ENCODE data around the gene ACTRT1.

The ACTRT1 gene

DNA sequence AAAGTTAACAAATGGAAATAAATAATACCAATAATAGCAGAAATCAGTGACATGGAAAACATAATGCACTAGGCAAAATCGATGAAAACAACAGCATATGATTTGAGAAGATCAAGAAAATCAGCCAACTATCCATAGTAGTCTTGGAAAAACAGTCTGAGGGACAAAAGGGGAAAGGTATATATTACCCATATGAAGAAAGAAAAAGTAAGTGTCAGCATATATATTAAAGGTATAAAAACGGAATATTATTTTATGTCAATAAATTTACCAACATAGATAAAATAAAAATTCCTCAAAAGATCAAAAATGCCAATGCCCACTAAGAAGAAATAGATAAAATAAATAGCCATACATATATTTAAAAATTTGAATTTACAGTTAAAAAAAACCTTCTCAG, 33.0 kb downstream of the ACTRT1 start:
- TF ChIP-seq, protein P1, sequence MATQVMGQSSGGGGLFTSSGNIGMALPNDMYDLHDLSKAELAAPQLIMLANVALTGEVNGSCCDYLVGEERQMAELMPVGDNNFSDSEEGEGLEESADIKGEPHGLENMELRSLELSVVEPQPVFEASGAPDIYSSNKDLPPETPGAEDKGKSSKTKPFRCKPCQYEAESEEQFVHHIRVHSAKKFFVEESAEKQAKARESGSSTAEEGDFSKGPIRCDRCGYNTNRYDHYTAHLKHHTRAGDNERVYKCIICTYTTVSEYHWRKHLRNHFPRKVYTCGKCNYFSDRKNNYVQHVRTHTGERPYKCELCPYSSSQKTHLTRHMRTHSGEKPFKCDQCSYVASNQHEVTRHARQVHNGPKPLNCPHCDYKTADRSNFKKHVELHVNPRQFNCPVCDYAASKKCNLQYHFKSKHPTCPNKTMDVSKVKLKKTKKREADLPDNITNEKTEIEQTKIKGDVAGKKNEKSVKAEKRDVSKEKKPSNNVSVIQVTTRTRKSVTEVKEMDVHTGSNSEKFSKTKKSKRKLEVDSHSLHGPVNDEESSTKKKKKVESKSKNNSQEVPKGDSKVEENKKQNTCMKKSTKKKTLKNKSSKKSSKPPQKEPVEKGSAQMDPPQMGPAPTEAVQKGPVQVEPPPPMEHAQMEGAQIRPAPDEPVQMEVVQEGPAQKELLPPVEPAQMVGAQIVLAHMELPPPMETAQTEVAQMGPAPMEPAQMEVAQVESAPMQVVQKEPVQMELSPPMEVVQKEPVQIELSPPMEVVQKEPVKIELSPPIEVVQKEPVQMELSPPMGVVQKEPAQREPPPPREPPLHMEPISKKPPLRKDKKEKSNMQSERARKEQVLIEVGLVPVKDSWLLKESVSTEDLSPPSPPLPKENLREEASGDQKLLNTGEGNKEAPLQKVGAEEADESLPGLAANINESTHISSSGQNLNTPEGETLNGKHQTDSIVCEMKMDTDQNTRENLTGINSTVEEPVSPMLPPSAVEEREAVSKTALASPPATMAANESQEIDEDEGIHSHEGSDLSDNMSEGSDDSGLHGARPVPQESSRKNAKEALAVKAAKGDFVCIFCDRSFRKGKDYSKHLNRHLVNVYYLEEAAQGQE (IDR thresholded peaks at IDR 0.05; ENCODE audit: insufficient replicate concordance, low read depth): no peak
- TF ChIP-seq, protein P2, sequence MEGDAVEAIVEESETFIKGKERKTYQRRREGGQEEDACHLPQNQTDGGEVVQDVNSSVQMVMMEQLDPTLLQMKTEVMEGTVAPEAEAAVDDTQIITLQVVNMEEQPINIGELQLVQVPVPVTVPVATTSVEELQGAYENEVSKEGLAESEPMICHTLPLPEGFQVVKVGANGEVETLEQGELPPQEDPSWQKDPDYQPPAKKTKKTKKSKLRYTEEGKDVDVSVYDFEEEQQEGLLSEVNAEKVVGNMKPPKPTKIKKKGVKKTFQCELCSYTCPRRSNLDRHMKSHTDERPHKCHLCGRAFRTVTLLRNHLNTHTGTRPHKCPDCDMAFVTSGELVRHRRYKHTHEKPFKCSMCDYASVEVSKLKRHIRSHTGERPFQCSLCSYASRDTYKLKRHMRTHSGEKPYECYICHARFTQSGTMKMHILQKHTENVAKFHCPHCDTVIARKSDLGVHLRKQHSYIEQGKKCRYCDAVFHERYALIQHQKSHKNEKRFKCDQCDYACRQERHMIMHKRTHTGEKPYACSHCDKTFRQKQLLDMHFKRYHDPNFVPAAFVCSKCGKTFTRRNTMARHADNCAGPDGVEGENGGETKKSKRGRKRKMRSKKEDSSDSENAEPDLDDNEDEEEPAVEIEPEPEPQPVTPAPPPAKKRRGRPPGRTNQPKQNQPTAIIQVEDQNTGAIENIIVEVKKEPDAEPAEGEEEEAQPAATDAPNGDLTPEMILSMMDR (IDR thresholded peaks at IDR 0.05; ENCODE audit: insufficient read depth, low read length): no peak
- TF ChIP-seq GABPA (IDR thresholded peaks at IDR 0.05; ENCODE audit: low read depth): no peak
- no peak for TF ChIP-seq POLR2AphosphoS5 (IDR thresholded peaks at IDR 0.05; ENCODE audit: low read depth)
- Histone ChIP-seq H3K27ac (replicated peaks) (no peak overlapping the region), H3K4me3 (replicated peaks; ENCODE audit: insufficient read depth, low read length) (no peak overlapping the region), H3K27me3 (ENCODE audit: insufficient read depth, poor library complexity, severe bottlenecking) (no peaks in the 10 kb centered on the region)
- no peak for DNase-seq (ENCODE audit: low read depth in 1 of 2, low spot score in 1 of 2)

DNA sequence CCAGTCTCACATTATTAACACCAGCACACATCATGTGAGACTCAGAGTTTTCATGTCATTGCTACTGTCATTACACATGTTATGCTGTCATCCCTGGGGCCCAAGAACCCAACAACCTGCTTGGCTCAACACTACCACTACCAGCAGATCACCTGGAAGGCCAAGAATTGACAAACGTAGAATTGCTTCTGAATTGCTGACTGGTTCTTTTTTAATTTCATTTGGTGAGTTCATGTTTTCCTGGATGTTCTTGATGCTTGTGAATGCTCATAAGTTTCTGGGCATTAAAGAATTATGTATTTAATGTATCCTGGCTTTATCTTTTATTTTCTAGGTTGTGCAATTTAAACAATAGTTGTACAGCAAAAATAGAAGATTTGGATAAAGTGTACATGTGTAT, 40.2 kb downstream of the ACTRT1 start:
- DNase-seq (ENCODE audit: low read depth in 1 of 2, low spot score in 1 of 2): no peak
- H3K4me3 ChIP-seq (replicated peaks; ENCODE audit: insufficient read depth, low read length): no peak overlapping the region
- H3K27ac ChIP-seq (replicated peaks): no peak overlapping the region
- TF ChIP-seq, protein P2 (IDR thresholded peaks at IDR 0.05; ENCODE audit: insufficient read depth, low read length): no peak
- TF ChIP-seq POLR2AphosphoS5 (IDR thresholded peaks at IDR 0.05; ENCODE audit: low read depth): no peak
- no peak for TF ChIP-seq GABPA (IDR thresholded peaks at IDR 0.05; ENCODE audit: low read depth)
- no peak for TF ChIP-seq SPI1 (IDR thresholded peaks at IDR 0.05; ENCODE audit: borderline replicate concordance, low read depth)
- TF ChIP-seq, protein P1 (IDR thresholded peaks at IDR 0.05; ENCODE audit: insufficient replicate concordance, low read depth): no peak
- no peaks in the 10 kb centered on the region for H3K27me3 ChIP-seq (ENCODE audit: insufficient read depth, poor library complexity, severe bottlenecking)

DNA sequence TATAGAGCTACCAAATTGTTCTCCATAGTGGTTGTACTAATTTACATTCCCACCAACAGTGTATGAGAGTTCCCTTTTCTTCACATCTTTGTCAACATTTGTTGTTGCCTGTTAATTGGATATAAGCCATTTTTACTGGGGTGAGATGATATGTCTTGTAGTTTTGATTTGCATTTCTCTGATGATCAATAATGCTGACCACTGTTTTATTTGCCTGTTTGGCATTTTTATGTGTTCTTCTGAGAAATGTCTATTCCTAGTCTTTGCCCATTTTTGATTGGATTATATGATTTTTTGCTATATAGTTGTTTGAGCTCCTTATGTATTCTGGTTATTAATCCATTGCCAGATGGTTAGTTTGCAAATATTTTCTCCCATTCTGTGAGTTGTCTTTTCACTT, 44.3 kb downstream of the ACTRT1 start:
- no peaks in the 10 kb centered on the region for H3K27me3 ChIP-seq (ENCODE audit: insufficient read depth, poor library complexity, severe bottlenecking)
- TF ChIP-seq, protein P2 (IDR thresholded peaks at IDR 0.05; ENCODE audit: insufficient read depth, low read length): no peak
- TF ChIP-seq GABPA (IDR thresholded peaks at IDR 0.05; ENCODE audit: low read depth) (no peak), POLR2AphosphoS5 (IDR thresholded peaks at IDR 0.05; ENCODE audit: low read depth) (no peak), SPI1 (IDR thresholded peaks at IDR 0.05; ENCODE audit: borderline replicate concordance, low read depth) (no peak)
- TF ChIP-seq, protein P1 (IDR thresholded peaks at IDR 0.05; ENCODE audit: insufficient replicate concordance, low read depth): no peak
- DNase-seq (ENCODE audit: low read depth in 1 of 2, low spot score in 1 of 2): no peak
- no peak overlapping the region for H3K4me3 ChIP-seq (replicated peaks; ENCODE audit: insufficient read depth, low read length)
- H3K27ac ChIP-seq (replicated peaks): no peak overlapping the region
